GM13977 (cell line): ENCODE data around the gene DCC.

ENCODE experiments used
- DNase-seq: peaks from one replicate; pipeline ENCODE4 v3.0.0; 2012; ENCODE audit warnings: low spot score
- CTCF ChIP-seq: IDR thresholded peaks from 2 replicates; pipeline ENCODE4 v1.5.1; 2012; ENCODE audit warnings: mild to moderate bottlenecking, control low read depth; ENCODE audit not compliant: insufficient read depth; ENCODE audit errors: extremely low read depth, missing control alignments
- in situ Hi-C: fragments of 300-500 bp; cut with MboI; formaldehyde crosslinking; loops from one replicate; pipeline ENCODE4 v1.12.0; 2022; ENCODE audit warnings: low sequenced_read_pairs, low pct_unique_long_range_greater_than_20kb, mixed read lengths, inconsistent platforms; ENCODE audit not compliant: unreplicated experiment

Gene DCC

DNA sequence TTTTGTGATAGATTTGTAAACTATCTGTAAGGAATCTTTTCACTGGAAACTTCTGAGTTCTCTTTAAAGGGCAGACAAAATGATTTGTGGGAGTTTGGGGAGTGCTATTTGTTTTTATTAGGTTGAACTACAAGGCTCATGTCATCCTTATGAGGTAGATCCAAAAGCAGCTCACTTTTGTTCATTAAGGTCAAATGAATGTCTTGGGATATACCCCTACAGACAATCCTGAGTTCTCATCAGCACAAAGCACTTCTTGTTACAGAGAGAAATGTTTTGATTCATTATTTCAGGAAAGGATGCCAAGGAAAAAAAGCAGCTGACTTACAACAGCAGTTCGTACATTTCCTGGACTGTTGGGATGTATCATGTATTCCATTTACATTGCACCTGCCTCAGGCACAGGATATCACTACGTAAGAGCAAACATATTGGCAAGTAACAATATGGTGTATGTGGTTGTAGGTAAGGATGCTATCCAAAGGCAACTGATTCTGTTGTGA lies 68.9 kb downstream of the DCC start:
- in situ Hi-C loops = no loop called here
- TF ChIP-seq CTCF = no peak

DNA sequence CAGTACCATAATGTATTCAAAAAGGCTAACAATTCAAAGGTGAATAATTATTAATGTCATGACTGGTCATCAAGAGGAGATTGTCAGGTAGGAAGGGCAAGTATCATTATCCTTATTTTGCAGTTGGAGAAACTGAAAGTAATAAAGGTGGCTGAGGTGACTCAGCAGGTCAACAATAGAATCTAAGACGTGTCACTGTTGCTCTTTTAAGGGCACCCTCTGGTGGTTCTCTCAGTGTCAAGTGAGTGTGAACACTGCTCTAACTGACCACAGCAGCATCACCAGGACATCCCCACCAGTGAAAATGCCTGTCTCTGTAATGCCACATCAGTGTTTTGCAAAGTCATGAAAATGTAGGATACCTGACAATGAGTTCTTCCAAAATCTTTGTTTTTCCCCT lies 69.7 kb downstream of the DCC start:
- in situ Hi-C loops = no loop called here
- peak; percentile 20 for DNase-seq
- peak; percentile 34 for TF ChIP-seq CTCF

More for the DNA sequence above, 68.9 kb downstream of the DCC start:
- no peak for DNase-seq

DNA sequence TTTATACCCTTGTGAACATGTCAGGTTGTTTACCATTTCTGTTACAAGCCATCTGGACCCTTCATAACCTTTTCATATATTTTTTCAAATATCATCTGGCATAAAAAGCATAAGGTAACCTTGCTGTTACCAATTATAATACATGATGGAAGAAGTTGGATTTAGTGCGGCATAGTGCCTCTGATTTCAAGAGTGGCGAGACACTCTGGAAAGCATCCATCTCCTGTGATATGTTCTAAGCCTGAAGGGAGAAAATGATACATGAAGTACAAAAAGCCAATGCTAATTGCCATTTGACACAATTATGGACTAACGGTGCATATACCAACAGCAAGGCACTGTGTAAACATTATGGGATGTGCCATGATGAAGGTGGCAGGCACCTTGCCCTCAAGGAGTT lies 75.1 kb downstream of the DCC start:
- in situ Hi-C loops = no loop called here
- TF ChIP-seq CTCF = no peak
- DNase-seq = no peak

DNA sequence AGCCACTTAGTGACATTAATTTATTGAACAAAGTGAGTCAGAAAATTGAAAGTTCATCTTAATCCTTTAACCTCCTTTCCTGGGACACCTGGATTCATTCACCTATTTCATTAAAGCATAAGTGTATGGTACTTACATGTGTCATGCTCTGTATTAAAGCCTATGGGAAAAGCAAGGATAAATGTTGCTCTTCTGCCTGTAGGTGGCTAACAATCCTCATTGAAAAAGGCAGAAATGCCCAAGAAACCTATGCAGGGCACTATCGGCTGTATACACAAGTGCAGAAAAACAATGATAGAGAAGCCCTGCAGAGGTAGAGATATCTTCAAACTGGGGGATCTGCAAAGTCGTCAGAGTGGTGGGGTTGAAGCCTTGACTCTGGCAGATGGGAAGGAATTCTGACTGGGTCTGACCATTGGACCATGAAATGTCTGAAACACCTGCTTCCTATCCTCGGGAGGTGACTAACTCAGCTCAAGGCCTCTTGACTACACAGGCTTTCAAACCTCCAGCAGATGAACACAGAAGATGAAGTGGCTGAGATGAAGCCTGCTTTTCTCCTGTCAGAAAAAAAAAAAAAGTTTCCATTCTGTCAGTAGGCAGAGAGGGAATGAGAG lies 83.1 kb downstream of the DCC start:
- no peak for TF ChIP-seq CTCF
- in situ Hi-C loops = no loop called here
- DNase-seq = no peak

DNA sequence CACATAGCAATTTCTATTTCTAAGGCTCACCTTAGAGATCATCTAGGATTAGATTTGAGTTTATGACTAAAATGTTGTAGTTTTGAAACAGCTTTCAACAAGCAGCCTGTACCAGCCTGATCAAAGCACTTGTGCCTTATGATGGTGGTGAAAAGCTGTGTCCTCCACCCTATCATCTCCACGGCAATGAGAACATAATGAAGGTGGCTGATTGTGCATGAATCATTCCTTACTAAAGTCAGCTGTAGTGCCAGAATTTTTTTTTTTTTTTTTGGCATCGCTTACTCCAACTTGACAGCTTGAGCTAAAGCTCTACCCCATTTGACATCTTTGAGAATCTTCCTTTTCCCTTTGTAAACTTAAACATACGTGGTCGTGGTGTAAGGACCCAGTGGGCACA lies 86.0 kb downstream of the DCC start:
- in situ Hi-C loops = no loop called here
- DNase-seq = no peak
- TF ChIP-seq CTCF = no peak

DNA sequence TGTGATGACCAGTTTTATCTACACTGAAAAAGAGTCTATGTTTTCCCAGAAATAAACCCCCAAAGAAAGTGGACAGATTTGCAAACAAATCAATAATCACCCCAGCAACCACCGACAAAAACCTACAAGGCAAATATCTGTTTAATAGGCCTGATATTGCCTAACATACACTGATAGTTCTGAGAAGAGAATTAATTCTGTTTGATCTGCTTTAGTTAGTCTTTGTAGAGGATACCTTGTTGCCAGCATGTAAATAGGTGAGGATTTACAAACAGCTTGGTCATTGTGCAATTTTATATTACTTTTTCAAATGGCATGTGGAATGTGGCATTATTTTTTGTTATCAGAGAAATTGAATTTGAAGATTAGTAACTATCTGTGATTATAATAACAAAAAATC lies 86.5 kb downstream of the DCC start:
- TF ChIP-seq CTCF = no peak
- in situ Hi-C loops = no loop called here
- no peak for DNase-seq
